HEK293 (cell line): ENCODE data around the gene KIRREL3.

ENCODE experiments used
- CTCF ChIA-PET: fragments of 350-600 bp; formaldehyde crosslinking; extraction: SDS; loops from one replicate; lab custom pipeline; 2021; ENCODE audit warnings: antibody characterized with exemption; lab: Yijun Ruan, JAX
- POLR2A ChIA-PET: fragments of 300-600 bp; formaldehyde crosslinking; extraction: SDS; loops from one replicate; lab custom pipeline; 2020; ENCODE audit warnings: antibody characterized with exemption, inconsistent platforms; lab: Yijun Ruan, JAX
- H3K27ac ChIP-seq: fragments of 200-500 bp; sonication (Bioruptor generic); 2 replicates; pipeline ENCODE4 v1.5.1; 2014; ENCODE audit warnings: low read depth, low read length, control low read depth, inconsistent platforms; ENCODE audit errors: extremely low read depth
- H3K36me3 ChIP-seq, 2 experiments: fragments of 200-500 bp in 1 of 2; sonication (Bioruptor generic) in 1 of 2; 1 replicate in 1 of 2; 2 replicates in 1 of 2; pipeline ENCODE4 v1.5.1; 2014 to 2017; ENCODE audit warnings: inconsistent platforms in 2 of 2, low read length in 2 of 2; ENCODE audit not compliant: control insufficient read depth in 2 of 2, insufficient read depth in 1 of 2
- H3K4me1 ChIP-seq: fragments of 200-500 bp; sonication (Bioruptor generic); 2 replicates; pipeline ENCODE4 v1.5.1; 2014; ENCODE audit warnings: mild to moderate bottlenecking, low read length, inconsistent platforms; ENCODE audit not compliant: control insufficient read depth, insufficient read depth
- H3K4me3 ChIP-seq: 2 replicates; pipeline ENCODE4 v1.5.1; 2011; ENCODE audit warnings: low read depth, mild to moderate bottlenecking, control low read depth, low read length, moderate library complexity
- H3K9me3 ChIP-seq: fragments of 200-500 bp; sonication (Bioruptor generic); 2 replicates; pipeline ENCODE4 v1.5.1; 2014; ENCODE audit warnings: low read depth, low read length, inconsistent platforms; ENCODE audit not compliant: control insufficient read depth, insufficient read depth
- BCL11B ChIP-seq: fragments of 450-650 bp; formaldehyde crosslinking; IDR thresholded peaks from 2 replicates; pipeline ENCODE4 v1.5.1; 2016; ENCODE audit warnings: low read depth, missing biosample characterization, missing genetic modification characterization
- FEZF1 ChIP-seq: fragments of 450-650 bp; formaldehyde crosslinking; IDR thresholded peaks from 2 replicates; pipeline ENCODE4 v1.5.1; 2016; ENCODE audit warnings: missing biosample characterization, missing genetic modification characterization
- HOXA7 ChIP-seq: sonication (generic); formaldehyde crosslinking; IDR thresholded peaks from 2 replicates; pipeline ENCODE4 v1.8.1; 2022; ENCODE audit warnings: missing genetic modification reagents, borderline replicate concordance
- HOXD13 ChIP-seq: sonication (generic); formaldehyde crosslinking; IDR thresholded peaks from 2 replicates; pipeline ENCODE4 v1.8.0; 2022; ENCODE audit warnings: missing genetic modification reagents, borderline replicate concordance
- MYNN ChIP-seq: fragments of 450-650 bp; formaldehyde crosslinking; IDR thresholded peaks from 2 replicates; pipeline ENCODE4 v1.5.1; 2016; ENCODE audit warnings: missing biosample characterization, missing genetic modification characterization, borderline replicate concordance
- PATZ1 ChIP-seq: fragments of 450-650 bp; formaldehyde crosslinking; IDR thresholded peaks from 2 replicates; pipeline ENCODE4 v1.5.1; 2016; ENCODE audit warnings: missing biosample characterization, missing genetic modification characterization
- TRIM28 ChIP-seq: IDR thresholded peaks from 2 replicates; pipeline ENCODE4 v1.6.1; 2011; ENCODE audit warnings: low read length, control low read depth, borderline replicate concordance
- YY2 ChIP-seq: fragments of 450-650 bp; formaldehyde crosslinking; IDR thresholded peaks from 2 replicates; pipeline ENCODE4 v1.5.1; 2016; ENCODE audit warnings: missing biosample characterization, missing genetic modification characterization
- ZBTB48 ChIP-seq: fragments of 450-650 bp; formaldehyde crosslinking; IDR thresholded peaks from 2 replicates; pipeline ENCODE4 v1.5.1; 2016; ENCODE audit warnings: missing biosample characterization, missing genetic modification characterization
- ZIC2 ChIP-seq: fragments of 450-650 bp; formaldehyde crosslinking; IDR thresholded peaks from 2 replicates; pipeline ENCODE4 v1.5.1; 2016; ENCODE audit warnings: missing biosample characterization, missing genetic modification characterization
- ZNF10 ChIP-seq: fragments of 450-650 bp; formaldehyde crosslinking; IDR thresholded peaks from 2 replicates; pipeline ENCODE4 v1.5.1; 2017; ENCODE audit warnings: missing biosample characterization, missing genetic modification characterization
- ZNF155 ChIP-seq: fragments of 450-650 bp; formaldehyde crosslinking; IDR thresholded peaks from 2 replicates; pipeline ENCODE4 v1.5.1; 2016; ENCODE audit warnings: missing biosample characterization, missing genetic modification characterization
- ZNF266 ChIP-seq: fragments of 450-650 bp; formaldehyde crosslinking; IDR thresholded peaks from 2 replicates; pipeline ENCODE4 v1.5.1; 2016; ENCODE audit warnings: missing biosample characterization, missing genetic modification characterization, low read depth
- ZNF335 ChIP-seq: fragments of 450-650 bp; formaldehyde crosslinking; conservative IDR thresholded peaks from 2 replicates; pipeline ENCODE4 v1.5.1; 2016; ENCODE audit warnings: missing biosample characterization, missing genetic modification characterization
- ZNF354C ChIP-seq: fragments of 450-650 bp; formaldehyde crosslinking; IDR thresholded peaks from 2 replicates; pipeline ENCODE4 v1.5.1; 2016; ENCODE audit warnings: missing biosample characterization, missing genetic modification characterization, low read depth, borderline replicate concordance
- ZNF473 ChIP-seq: fragments of 450-650 bp; formaldehyde crosslinking; IDR thresholded peaks from 2 replicates; pipeline ENCODE4 v1.5.1; 2017; ENCODE audit warnings: missing biosample characterization, missing genetic modification characterization
- ZNF621 ChIP-seq: fragments of 450-650 bp; formaldehyde crosslinking; IDR thresholded peaks from 2 replicates; pipeline ENCODE4 v1.5.1; 2017; ENCODE audit warnings: missing biosample characterization, missing genetic modification characterization
- ZNF791 ChIP-seq: fragments of 450-650 bp; formaldehyde crosslinking; IDR thresholded peaks from 2 replicates; pipeline ENCODE4 v1.5.1; 2016; ENCODE audit warnings: missing biosample characterization, missing genetic modification characterization
- ZSCAN23 ChIP-seq: fragments of 450-650 bp; formaldehyde crosslinking; IDR thresholded peaks from 2 replicates; pipeline ENCODE4 v1.5.1; 2016; ENCODE audit warnings: missing biosample characterization, missing genetic modification characterization
- ZSCAN30 ChIP-seq: fragments of 450-650 bp; IDR thresholded peaks from 2 replicates; pipeline ENCODE4 v1.5.1; 2018; ENCODE audit warnings: missing biosample characterization, mild to moderate bottlenecking, missing genetic modification characterization, moderate library complexity
- TF ChIP-seq, protein P1 (sequence below): fragments of 450-650 bp; formaldehyde crosslinking; IDR thresholded peaks from 2 replicates; pipeline ENCODE4 v1.5.1; 2016; ENCODE audit warnings: missing biosample characterization, missing genetic modification characterization

Gene KIRREL3

DNA sequence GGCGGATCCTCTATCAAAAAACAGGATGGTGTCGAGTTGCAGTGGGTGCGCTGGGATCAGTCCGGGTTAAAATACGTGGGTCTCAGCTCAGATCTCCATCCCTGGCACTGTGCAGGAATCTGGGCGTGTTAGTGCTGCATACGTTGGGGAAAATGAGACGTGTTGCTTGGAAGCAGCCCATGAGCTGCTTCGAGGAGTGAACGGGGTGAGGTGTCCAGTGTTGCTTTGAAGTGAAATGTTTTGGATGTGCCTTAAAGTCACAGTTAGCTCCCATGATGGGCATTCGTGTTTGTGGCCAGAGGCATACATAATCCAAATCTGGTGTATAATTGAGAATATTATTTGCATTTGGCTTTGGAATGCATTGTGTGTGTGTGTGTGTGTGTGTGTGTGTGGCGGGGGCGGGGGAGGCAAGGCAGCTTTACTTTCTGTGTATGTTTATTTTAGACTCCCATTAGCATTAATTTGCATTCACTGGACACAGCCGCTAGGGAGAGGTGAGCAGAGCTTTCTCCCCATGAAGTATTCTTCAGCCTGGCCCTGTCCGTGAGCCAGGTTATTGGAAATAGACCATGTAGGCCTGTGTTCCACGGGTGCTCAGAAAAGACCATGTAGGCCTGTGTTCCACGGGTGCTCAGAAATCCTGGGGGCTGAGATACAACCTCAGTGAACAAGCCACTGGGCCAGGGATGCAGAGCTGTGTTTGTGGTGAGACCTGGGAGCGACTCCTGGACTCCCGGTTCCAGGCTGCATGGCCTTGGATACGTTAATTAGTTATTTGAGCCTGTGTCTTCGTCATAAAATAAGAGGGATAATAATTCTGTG, 510.5 kb downstream of the KIRREL3 start:
- TF ChIP-seq ZBTB48, result no peak
- no peak for TF ChIP-seq ZNF354C (tag by site-specific recombination)
- TF ChIP-seq, protein P1, sequence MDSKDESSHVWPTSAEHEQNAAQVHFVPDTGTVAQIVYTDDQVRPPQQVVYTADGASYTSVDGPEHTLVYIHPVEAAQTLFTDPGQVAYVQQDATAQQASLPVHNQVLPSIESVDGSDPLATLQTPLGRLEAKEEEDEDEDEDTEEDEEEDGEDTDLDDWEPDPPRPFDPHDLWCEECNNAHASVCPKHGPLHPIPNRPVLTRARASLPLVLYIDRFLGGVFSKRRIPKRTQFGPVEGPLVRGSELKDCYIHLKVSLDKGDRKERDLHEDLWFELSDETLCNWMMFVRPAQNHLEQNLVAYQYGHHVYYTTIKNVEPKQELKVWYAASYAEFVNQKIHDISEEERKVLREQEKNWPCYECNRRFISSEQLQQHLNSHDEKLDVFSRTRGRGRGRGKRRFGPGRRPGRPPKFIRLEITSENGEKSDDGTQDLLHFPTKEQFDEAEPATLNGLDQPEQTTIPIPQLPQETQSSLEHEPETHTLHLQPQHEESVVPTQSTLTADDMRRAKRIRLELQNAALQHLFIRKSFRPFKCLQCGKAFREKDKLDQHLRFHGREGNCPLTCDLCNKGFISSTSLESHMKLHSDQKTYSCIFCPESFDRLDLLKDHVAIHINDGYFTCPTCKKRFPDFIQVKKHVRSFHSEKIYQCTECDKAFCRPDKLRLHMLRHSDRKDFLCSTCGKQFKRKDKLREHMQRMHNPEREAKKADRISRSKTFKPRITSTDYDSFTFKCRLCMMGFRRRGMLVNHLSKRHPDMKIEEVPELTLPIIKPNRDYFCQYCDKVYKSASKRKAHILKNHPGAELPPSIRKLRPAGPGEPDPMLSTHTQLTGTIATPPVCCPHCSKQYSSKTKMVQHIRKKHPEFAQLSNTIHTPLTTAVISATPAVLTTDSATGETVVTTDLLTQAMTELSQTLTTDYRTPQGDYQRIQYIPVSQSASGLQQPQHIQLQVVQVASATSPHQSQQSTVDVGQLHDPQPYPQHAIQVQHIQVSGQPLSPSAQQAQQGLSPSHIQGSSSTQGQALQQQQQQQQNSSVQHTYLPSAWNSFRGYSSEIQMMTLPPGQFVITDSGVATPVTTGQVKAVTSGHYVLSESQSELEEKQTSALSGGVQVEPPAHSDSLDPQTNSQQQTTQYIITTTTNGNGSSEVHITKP (tag by site-specific recombination), result no peak
- TF ChIP-seq ZNF473 (tag by site-specific recombination), result no peak
- TF ChIP-seq PATZ1 (tag by site-specific recombination), result no peak
- no peak for TF ChIP-seq ZSCAN23 (tag by site-specific recombination)
- TF ChIP-seq ZNF10 (tag by site-specific recombination), result no peak
- no peak for TF ChIP-seq ZNF266 (tag by site-specific recombination)
- no peak for TF ChIP-seq TRIM28
- ChIA-PET CTCF (interaction anchor here (0.9 to 2.5 kb wide), 3 partner anchors 10 to 117 kb away, joined by 3 to 19 read pairs (median 4); no protein-coding TSS in a partner anchor), POLR2A (no interaction called here)
- H3K4me3 ChIP-seq, result no peak overlapping the region
- no peaks in the 10 kb centered on the region for H3K36me3 ChIP-seq
- H3K27ac ChIP-seq, result no peak overlapping the region
- no peaks in the 10 kb centered on the region for H3K9me3 ChIP-seq
- no peaks in the 10 kb centered on the region for H3K4me1 ChIP-seq

GRCh38 chr11:126488591-126489370, 511.8 kb downstream of the KIRREL3 start:
- ChIA-PET CTCF (interaction anchor here (1.3 to 2.5 kb wide), 2 partner anchors 9 to 119 kb away, joined by 3 to 19 read pairs; no protein-coding TSS in a partner anchor), POLR2A (no interaction called here)
- Histone ChIP-seq H3K4me1 (no peaks in the 10 kb centered on the region), H3K27ac (no peak overlapping the region), H3K4me3 (no peak overlapping the region)
- TF ChIP-seq BCL11B (tag by site-specific recombination), result no peak
- TF ChIP-seq HOXA7, result no peak
- TF ChIP-seq YY2 (tag by site-specific recombination), result no peak
- no peak for TF ChIP-seq FEZF1 (tag by site-specific recombination)
- TF ChIP-seq ZSCAN30 (tag by site-specific recombination), result no peak
- no peak for TF ChIP-seq MYNN (tag by site-specific recombination)
- no peak for TF ChIP-seq ZNF335 (tag by site-specific recombination)
- no peak for TF ChIP-seq ZNF621 (tag by site-specific recombination)
- TF ChIP-seq ZIC2, result no peak
- no peak for TF ChIP-seq HOXD13 (CRISPR knock-in tag)
- TF ChIP-seq ZNF791 (tag by site-specific recombination), result no peak
- TF ChIP-seq ZNF155 (tag by site-specific recombination), result no peak
- TF ChIP-seq, all 188 proteins: peak for 0
- Histone ChIP-seq H3K36me3 (no peaks in the 10 kb centered on the region), H3K9me3 (no peaks in the 10 kb centered on the region)
